GM21717 (cell line): Measurements from ENCODE around the gene SERF2.
"Not testable (repeated sequence)": the region's sequence is repeated elsewhere in the genome, so short reads cannot be mapped to it uniquely, and the experiment has no call there.

Source experiments
- ATAC-seq: cut with Tn5 transposase; IDR thresholded peaks from one replicate; pipeline ENCODE4 v1.9.1; 2021; ENCODE audit warnings: mild to moderate bottlenecking, moderate library complexity; ENCODE audit not compliant: unreplicated experiment

The SERF2 gene

GRCh38 chr15:43826508-43827341 lies 34.6 kb downstream of the SERF2 start, which contains the start of gene WDR76:
TSS of gene WDR76 (plus strand) at chr15:43827002. CDS start at chr15:43827033, 31 bp downstream.
- ATAC-seq: peak; percentile 55

GRCh38 chr15:43828061-43828657 lies 36.0 kb downstream of the SERF2 start:
- ATAC-seq: no peak

- not testable (repeated sequence) for ATAC-seq
Measured at GRCh38 chr15:43829951-43830540, 37.9 kb downstream of the SERF2 start.

- ATAC-seq: not testable (repeated sequence)
Measured at GRCh38 chr15:43830691-43831275, 38.7 kb downstream of the SERF2 start.

- ATAC-seq: not testable (repeated sequence)
Measured at GRCh38 chr15:43831519-43832052, 39.5 kb downstream of the SERF2 start.

- ATAC-seq: not testable (repeated sequence)
Measured at GRCh38 chr15:43832485-43832884, 40.4 kb downstream of the SERF2 start.

GRCh38 chr15:43845421-43845820 lies 53.3 kb downstream of the SERF2 start:
- no peak for ATAC-seq
